Measurements from ENCODE around the gene KRTAP4-6.
"Not testable (repeated sequence)": the region's sequence is repeated elsewhere in the genome, so short reads cannot be mapped to it uniquely, and the experiment has no call there.

The KRTAP4-6 gene

DNA sequence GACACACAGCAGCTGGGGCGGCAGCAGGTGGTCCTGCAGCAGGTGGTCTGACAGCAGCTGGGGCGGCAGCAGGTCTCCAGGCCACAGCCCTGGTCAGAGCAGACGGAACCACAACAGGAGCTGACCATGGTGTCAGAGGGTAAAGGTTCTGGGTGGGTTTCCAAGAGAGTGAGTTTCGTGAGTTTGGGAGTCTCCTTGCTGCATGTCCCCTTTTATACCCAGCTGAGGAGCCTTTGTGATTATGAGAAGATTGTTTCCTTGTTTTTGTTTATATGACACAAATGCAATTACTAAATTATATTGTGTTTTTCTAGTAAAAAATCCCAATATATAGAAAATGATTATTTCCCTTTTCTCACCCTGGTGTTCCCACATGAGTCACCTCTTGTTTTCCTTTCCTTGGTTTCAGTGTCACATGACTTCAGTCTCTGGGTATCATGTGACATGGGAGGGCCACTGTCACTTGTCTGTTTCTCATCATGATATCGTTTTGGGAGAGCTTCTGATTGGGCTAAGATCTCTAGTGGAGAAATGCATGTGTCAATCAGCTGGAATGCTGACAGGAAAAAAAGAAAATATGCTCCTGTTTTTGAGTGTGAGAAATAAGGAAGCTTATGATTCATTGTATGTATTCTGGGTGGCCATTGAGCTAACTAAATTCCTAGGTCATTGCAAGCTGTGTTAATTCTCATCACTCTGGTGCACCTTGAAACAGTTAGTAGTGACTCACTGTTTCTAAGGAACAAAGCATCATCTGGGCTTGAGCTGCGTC, at the start of gene KRTAP4-6:
Gene KRTAP4-6 (minus strand): TSS at position 185 of the 772 bp plus-strand sequence. CDS start 57 bp downstream, at position 128.
- DNase-seq (ENCODE audit: low read depth) = peak; percentile 95
- TF ChIP-seq, protein P1, sequence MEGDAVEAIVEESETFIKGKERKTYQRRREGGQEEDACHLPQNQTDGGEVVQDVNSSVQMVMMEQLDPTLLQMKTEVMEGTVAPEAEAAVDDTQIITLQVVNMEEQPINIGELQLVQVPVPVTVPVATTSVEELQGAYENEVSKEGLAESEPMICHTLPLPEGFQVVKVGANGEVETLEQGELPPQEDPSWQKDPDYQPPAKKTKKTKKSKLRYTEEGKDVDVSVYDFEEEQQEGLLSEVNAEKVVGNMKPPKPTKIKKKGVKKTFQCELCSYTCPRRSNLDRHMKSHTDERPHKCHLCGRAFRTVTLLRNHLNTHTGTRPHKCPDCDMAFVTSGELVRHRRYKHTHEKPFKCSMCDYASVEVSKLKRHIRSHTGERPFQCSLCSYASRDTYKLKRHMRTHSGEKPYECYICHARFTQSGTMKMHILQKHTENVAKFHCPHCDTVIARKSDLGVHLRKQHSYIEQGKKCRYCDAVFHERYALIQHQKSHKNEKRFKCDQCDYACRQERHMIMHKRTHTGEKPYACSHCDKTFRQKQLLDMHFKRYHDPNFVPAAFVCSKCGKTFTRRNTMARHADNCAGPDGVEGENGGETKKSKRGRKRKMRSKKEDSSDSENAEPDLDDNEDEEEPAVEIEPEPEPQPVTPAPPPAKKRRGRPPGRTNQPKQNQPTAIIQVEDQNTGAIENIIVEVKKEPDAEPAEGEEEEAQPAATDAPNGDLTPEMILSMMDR (conservative IDR thresholded peaks at IDR 0.05; ENCODE audit: low read length) = no peak
- no peak within 1 kb of the TSS for H3K4me3 ChIP-seq (ENCODE audit: low read length)

DNA sequence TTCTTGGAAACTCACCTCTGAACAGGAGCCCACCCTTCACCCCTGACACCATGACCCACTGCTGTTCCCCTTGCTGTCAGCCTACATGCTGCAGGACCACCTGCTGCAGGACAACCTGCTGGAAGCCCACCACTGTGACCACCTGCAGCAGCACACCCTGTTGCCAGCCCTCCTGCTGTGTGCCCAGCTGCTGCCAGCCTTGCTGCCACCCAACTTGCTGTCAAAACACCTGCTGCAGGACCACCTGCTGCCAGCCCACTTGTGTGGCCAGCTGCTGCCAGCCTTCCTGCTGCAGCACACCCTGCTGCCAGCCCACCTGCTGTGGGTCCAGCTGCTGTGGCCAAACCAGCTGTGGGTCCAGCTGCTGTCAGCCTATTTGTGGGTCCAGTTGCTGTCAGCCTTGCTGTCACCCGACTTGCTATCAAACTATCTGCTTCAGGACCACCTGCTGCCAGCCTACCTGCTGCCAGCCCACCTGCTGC, 49.5 kb upstream of the KRTAP4-6 start, which contains the start of gene KRTAP9-1:
Gene KRTAP9-1 (plus strand): TSS at position 51 of the 482 bp plus-strand sequence. CDS start 0 bp downstream, at position 51.
- not testable (repeated sequence) for DNase-seq (ENCODE audit: low read depth); H3K4me3 ChIP-seq (ENCODE audit: low read length)

DNA sequence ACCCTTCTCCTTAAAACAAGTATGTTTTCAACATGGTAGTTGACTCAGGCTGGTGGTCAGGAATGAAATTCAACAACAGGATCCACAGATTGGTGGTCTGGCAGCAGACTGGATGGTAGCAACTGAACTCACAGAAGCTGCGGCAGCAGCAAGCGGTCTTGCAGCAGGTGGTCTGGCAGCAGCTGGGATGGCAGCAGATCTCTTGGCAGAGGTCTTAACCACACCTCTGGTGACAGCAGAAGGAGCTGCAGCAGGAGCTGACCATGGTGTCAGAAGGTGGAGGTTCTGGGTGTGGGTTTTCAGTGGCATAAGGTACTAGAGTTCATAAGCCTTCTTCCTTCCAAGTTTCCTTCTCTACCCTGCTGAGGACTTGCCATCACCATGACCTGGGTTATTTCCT, 46.5 kb upstream of the KRTAP4-6 start:
- H3K4me3 ChIP-seq (ENCODE audit: low read length) = no peak overlapping the region
- DNase-seq (ENCODE audit: low read depth) = no peak
- TF ChIP-seq, protein P1 (conservative IDR thresholded peaks at IDR 0.05; ENCODE audit: low read length) = no peak

DNA sequence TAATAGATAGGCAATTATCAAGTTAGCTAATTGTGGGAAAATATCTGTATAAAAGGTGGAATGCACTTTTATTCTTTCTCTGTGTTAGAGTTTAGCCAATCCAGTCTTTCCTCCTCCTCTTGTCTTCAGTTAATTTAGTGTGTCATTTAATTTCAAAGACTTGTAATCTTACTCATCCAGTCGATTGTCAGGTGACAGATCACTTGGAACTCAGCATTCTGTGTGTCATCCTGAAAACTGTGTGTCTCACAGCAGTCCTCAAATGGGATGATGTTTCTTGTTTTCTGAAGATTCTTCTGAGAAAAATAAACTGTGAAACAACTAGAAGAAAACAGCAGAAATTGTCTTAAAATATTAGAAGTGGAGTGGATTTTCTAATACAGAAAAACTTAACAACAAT, 44.7 kb upstream of the KRTAP4-6 start:
- H3K4me3 ChIP-seq (ENCODE audit: low read length) = no peak overlapping the region
- TF ChIP-seq, protein P1 (conservative IDR thresholded peaks at IDR 0.05; ENCODE audit: low read length) = no peak
- DNase-seq (ENCODE audit: low read depth) = no peak

DNA sequence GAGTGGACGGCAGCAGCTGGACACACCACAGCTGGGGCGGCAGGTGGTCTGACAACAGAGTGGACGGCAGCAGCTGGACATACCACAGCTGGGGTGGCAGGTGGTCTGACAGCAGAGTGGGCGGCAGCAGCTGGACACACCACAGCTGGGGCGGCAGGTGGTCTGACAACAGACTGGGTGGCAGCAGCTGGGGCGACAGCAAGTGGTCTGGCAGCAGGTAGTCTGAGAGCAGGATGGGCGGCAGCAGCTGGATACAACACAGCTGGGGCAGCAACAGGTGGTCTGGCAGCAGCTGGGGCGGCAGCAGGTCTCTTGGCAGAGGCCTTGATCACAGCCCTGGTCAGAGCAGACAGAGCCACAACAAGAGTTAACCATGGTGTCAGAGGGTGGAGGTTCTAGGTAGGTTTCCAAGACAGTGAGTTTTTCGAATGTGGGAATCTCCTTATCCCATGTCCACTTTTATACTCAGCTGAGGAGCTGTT, 44.2 kb upstream of the KRTAP4-6 start, which contains the start of gene KRTAP4-1:
Gene KRTAP4-1 (minus strand): TSS at position 432 of the 482 bp plus-strand sequence. CDS start 57 bp downstream, at position 375.
- DNase-seq (ENCODE audit: low read depth) = no peak
- TF ChIP-seq, protein P1 (conservative IDR thresholded peaks at IDR 0.05; ENCODE audit: low read length) = no peak
- no peak within 1 kb of the TSS for H3K4me3 ChIP-seq (ENCODE audit: low read length)

DNA sequence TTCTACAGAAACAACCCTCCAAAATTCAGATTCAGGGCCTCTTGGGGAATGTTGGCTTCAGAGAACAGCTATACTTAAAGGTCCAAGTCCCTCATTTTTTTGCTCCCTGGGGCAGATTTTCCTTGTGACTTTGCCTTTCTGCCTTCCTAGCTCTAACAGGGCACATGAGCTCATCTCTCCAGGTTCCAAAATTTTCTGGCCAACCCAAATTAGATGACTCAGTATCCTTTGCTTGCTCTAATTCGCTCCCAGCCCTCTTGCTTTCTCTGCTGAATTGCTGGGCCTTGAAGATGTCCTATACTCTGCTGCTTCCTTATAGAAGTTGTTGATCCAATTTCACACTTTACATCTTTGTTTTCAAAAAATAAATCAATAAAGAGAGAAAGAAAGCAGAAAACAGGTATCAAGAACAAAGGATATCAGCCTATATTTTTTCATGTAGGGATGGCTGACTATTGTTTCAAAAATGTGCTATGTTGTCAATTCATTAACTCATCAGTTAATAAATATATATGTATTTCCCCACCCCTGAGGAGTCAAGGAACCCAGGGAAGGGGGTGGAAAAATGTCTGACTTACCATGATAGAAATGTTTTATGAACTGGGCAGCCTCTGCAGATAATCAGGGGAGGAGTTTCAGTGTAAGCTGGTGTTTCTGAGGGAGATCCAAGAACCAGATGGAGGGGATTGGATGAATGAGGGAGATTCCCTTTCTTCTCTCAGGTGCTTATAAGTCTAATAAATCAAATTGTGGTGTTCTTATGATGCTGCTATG, 38.7 kb upstream of the KRTAP4-6 start:
- TF ChIP-seq, protein P1 (conservative IDR thresholded peaks at IDR 0.05; ENCODE audit: low read length) = no peak
- DNase-seq (ENCODE audit: low read depth) = peak; percentile 58

DNA sequence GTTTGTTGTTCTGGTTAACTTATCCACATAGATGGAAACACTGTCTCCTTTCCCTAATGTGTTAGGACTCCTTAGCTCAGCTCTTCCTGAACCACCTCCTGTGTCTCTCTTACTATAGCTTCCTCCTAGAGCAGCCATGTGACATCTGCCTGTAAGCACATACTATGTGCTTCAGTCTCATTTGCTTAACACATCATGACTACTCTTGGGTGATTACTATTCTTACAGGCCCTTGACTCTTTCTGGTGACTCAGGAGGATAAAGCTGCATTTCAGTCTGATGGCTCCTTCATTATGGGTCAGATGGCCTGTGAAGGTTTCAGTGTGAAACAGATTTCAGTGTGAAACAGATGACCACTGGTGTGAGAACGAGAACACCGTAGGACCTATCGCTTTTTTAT, 38.0 kb upstream of the KRTAP4-6 start:
- TF ChIP-seq, protein P1 (conservative IDR thresholded peaks at IDR 0.05; ENCODE audit: low read length) = no peak
- no peak overlapping the region for H3K4me3 ChIP-seq (ENCODE audit: low read length)
- DNase-seq (ENCODE audit: low read depth) = peak; percentile 46

More for the DNA sequence above, 38.7 kb upstream of the KRTAP4-6 start:
- no peak overlapping the region for H3K4me3 ChIP-seq (ENCODE audit: low read length)
